DOHH2 (cell line): ENCODE results near the gene ISCA2.

Experiments
- H3F3A ChIP-seq: fragments of 200-600 bp; sonication (generic), shearing (Covaris generic); 2 replicates; pipeline ENCODE4 v1.6.0; 2016; ENCODE audit warnings: antibody characterized with exemption, mild to moderate bottlenecking; ENCODE audit not compliant: control insufficient read depth, insufficient read depth
- H3K27ac ChIP-seq: fragments of 200-600 bp; sonication (generic); 2 replicates; pipeline ENCODE4 v1.5.1; 2014; ENCODE audit warnings: low read depth, mild to moderate bottlenecking, low read length, moderate library complexity
- H3K27me3 ChIP-seq: fragments of 200-600 bp; sonication (generic); 2 replicates; pipeline ENCODE4 v1.6.1; 2014; ENCODE audit warnings: mild to moderate bottlenecking, low read length, mixed read lengths; ENCODE audit not compliant: control insufficient read depth
- H3K36me3 ChIP-seq: fragments of 200-600 bp; sonication (generic); 2 replicates; pipeline ENCODE4 v1.6.1; 2014; ENCODE audit warnings: mild to moderate bottlenecking, low read length, moderate library complexity, mixed read lengths; ENCODE audit not compliant: control insufficient read depth
- H3K4me1 ChIP-seq: fragments of 200-600 bp; sonication (generic); 2 replicates; pipeline ENCODE4 v1.6.1; 2014; ENCODE audit warnings: mild to moderate bottlenecking, low read length, mixed read lengths; ENCODE audit not compliant: control insufficient read depth
- H3K4me2 ChIP-seq: fragments of 200-600 bp; sonication (generic); 2 replicates; pipeline ENCODE4 v1.6.0; 2014; ENCODE audit warnings: mild to moderate bottlenecking, low read length, moderate library complexity
- H3K4me3 ChIP-seq: fragments of 200-600 bp; sonication (generic); 2 replicates; pipeline ENCODE4 v1.5.1; 2014; ENCODE audit warnings: mild to moderate bottlenecking, low read length, mixed read lengths
- H3K79me2 ChIP-seq: fragments of 200-600 bp; sonication (generic); 2 replicates; pipeline ENCODE4 v1.6.1; 2014; ENCODE audit warnings: mild to moderate bottlenecking, low read length, mixed read lengths; ENCODE audit not compliant: control insufficient read depth
- H3K9me2 ChIP-seq: fragments of 200-600 bp; sonication (generic); replicated peaks from 2 replicates; pipeline ENCODE4 v1.6.1; 2014; ENCODE audit warnings: mild to moderate bottlenecking, low read length, mixed read lengths; ENCODE audit not compliant: control insufficient read depth
- H3K9me3 ChIP-seq: fragments of 200-600 bp; sonication (generic); 2 replicates; pipeline ENCODE4 v1.6.1; 2014; ENCODE audit warnings: antibody characterized with exemption, low read length, mixed read lengths; ENCODE audit not compliant: control insufficient read depth, insufficient read depth
- H4K20me1 ChIP-seq: fragments of 200-600 bp; sonication (generic); 2 replicates; pipeline ENCODE4 v1.6.0; 2014; ENCODE audit warnings: low read depth, mild to moderate bottlenecking, antibody characterized with exemption, low read length, moderate library complexity; ENCODE audit not compliant: control insufficient read depth, insufficient read depth
- CTCF ChIP-seq: fragments of 200-600 bp; sonication (generic); IDR thresholded peaks from one replicate; pipeline ENCODE4 v1.5.1; 2014; ENCODE audit warnings: antibody characterized with exemption, mild to moderate bottlenecking, low read depth, low read length; ENCODE audit not compliant: poor library complexity, severe bottlenecking
- EZH2phosphoT487 ChIP-seq: fragments of 200-600 bp; sonication (generic); IDR thresholded peaks from 2 replicates; pipeline ENCODE4 v1.6.1; 2017; ENCODE audit warnings: borderline replicate concordance, mild to moderate bottlenecking, antibody characterized with exemption, low read length, moderate library complexity, mixed read lengths

ISCA2 gene

GRCh38 chr14:74482571-74482970, 11.0 kb upstream of the ISCA2 start:
- H4K20me1 ChIP-seq: no peaks in the 10 kb centered on the region
- H3K36me3 ChIP-seq: no peaks in the 10 kb centered on the region
- no peaks in the 10 kb centered on the region for H3K79me2 ChIP-seq
- H3K4me1 ChIP-seq: no peaks in the 10 kb centered on the region
- no peak overlapping the region for H3K27ac ChIP-seq
- no peaks in the 10 kb centered on the region for H3K27me3 ChIP-seq
- H3K9me3 ChIP-seq: no peaks in the 10 kb centered on the region
- no peaks in the 10 kb centered on the region for H3K9me2 ChIP-seq
- TF ChIP-seq EZH2phosphoT487 (no peak), CTCF (no peak)
- no peak overlapping the region for H3K4me2 ChIP-seq
- H3F3A ChIP-seq: no peaks in the 10 kb centered on the region
- H3K4me3 ChIP-seq: no peak overlapping the region

GRCh38 chr14:74483321-74483720, 10.2 kb upstream of the ISCA2 start:
- no peaks in the 10 kb centered on the region for H3K36me3 ChIP-seq
- no peak overlapping the region for H3K27ac ChIP-seq
- H3K27me3 ChIP-seq: no peaks in the 10 kb centered on the region
- no peaks in the 10 kb centered on the region for H3K9me2 ChIP-seq
- H3F3A ChIP-seq: no peaks in the 10 kb centered on the region
- no peaks in the 10 kb centered on the region for H3K79me2 ChIP-seq
- TF ChIP-seq CTCF (no peak), EZH2phosphoT487 (no peak)
- H3K4me3 ChIP-seq: no peak overlapping the region
- H3K4me2 ChIP-seq: no peak overlapping the region
- H3K4me1 ChIP-seq: no peaks in the 10 kb centered on the region
- no peaks in the 10 kb centered on the region for H3K9me3 ChIP-seq
- H4K20me1 ChIP-seq: no peaks in the 10 kb centered on the region

- Histone ChIP-seq H3F3A (no peaks in the 10 kb centered on the region), H3K9me3 (no peaks in the 10 kb centered on the region), H3K79me2 (no peaks in the 10 kb centered on the region), H3K27me3 (no peaks in the 10 kb centered on the region), H3K9me2 (no peaks in the 10 kb centered on the region), H3K4me1 (peaks cover 3% of the 10 kb centered on the region; the same call in 1 of the 2 replicates), H3K4me3 (no peak overlapping the region), H4K20me1 (no peaks in the 10 kb centered on the region), H3K27ac (no peak overlapping the region), H3K4me2 (no peak overlapping the region), H3K36me3 (no peaks in the 10 kb centered on the region)
- TF ChIP-seq EZH2phosphoT487 (no peak), CTCF (no peak)
Measured at GRCh38 chr14:74486164-74486563, 7.4 kb upstream of the ISCA2 start.
